ENCODE measurements around the gene TMEM187.

Gene TMEM187

GRCh38 chrX:153935326-153935851 is 37.2 kb upstream of the TMEM187 start:
- DNase-seq, result no peak

DNA sequence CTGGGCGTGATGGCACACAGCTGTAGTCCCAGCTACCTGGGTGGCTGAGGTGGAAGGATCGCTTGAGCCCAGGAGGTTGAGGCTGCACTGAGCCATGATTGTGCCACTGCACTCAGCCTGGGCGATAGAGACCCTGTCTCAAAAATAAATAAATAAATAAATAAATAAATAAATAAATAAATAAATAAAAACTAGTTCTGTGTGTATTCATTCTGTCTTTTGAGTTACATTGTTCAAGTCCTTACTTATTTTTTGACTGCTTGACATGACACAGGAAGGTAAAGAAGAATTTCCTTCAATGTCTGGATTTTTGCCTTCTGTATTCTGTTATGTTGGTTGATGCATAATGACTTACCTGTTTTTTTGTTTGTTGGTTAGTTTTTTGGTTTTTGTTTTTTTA is 35.5 kb upstream of the TMEM187 start:
- DNase-seq, result no peak

DNA sequence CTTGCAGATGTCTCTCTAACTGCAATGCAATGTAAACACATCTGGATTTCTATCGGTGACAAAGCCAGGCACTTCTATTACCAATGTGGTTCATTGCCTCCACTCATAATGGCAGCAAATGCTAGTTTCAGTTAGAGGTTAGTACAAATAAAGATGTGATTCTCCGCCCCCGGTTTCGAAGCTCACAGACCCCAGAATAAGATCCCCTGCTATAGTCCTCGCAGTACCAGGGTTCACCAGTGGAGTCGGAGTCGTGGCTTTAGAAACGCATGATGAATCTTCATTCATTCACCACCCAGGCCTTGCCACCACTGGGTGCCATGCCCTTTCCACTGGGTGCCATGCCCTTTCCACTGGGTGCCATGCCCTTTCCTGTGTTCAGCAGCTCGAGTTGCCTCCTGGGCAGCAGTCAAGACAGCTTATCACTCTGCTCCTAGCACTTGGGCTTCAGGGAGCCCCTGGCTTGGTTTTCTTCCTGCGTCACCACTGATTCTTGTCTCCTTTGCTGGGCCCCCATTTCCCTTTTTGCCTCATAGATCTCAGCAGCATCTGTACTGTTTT is 34.2 kb upstream of the TMEM187 start:
- no peak for DNase-seq

- DNase-seq, result no peak
These were observed 33.0 kb upstream of the TMEM187 start for GRCh38 chrX:153939573-153939972.

- no peak for DNase-seq
These were observed 31.0 kb upstream of the TMEM187 start for GRCh38 chrX:153941336-153942252.

DNA sequence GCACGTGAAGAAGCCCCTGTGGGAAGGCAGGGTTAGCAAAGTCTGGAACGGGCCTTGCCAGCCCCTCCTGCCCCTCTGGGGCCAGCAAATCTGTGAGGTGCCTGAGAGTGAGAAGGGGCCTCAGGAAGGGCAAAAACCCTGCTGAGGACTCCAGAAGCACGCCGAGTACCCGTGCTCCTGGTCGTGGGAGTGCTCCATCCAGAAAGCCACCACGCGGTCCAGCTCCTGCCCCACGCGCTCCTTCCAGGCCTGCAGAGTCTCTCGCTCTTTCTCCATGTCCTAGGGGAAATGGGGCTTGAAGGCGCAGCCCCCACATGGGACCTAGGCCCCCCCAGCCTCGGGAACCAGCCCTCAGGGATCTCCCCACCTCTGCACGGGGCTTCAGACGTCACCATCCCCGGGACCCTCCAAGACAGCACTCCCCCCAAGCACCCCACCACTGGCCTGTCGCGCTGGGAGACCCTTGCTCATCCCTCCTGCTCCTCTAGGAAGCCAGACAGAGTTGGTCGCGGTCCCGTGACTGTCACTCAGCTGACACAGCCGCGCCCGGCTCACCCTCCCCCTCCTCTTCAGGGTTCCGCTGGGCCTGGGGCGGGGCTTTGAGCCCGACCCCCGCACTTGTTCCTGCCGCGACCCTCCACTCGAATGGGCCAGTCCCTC is 28.3 kb upstream of the TMEM187 start, which contains the start of gene RENBP:
TSS of gene RENBP (minus strand) at position 504 of the 660 bp plus-strand sequence. CDS start at position 471, 33 bp downstream.
- DNase-seq, result peak; percentile 38

DNA sequence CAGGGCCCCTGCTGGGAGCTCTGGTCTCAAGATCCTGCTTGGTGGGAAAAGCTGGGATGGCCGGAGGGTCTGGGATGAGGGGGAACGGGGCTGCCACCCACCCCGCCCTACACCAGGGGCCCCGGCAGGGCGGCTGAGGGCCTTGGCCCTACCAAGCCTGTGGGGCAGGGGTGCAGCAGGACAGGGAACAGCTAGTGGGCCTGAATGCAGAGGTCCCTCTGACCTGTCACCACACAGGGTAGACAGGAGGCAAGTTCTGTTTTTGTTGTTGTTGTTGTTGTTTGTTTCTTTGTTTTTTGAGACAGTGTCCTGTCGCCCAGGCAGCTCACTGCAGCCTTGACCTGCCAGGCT is 27.8 kb upstream of the TMEM187 start:
- DNase-seq, result no peak

DNA sequence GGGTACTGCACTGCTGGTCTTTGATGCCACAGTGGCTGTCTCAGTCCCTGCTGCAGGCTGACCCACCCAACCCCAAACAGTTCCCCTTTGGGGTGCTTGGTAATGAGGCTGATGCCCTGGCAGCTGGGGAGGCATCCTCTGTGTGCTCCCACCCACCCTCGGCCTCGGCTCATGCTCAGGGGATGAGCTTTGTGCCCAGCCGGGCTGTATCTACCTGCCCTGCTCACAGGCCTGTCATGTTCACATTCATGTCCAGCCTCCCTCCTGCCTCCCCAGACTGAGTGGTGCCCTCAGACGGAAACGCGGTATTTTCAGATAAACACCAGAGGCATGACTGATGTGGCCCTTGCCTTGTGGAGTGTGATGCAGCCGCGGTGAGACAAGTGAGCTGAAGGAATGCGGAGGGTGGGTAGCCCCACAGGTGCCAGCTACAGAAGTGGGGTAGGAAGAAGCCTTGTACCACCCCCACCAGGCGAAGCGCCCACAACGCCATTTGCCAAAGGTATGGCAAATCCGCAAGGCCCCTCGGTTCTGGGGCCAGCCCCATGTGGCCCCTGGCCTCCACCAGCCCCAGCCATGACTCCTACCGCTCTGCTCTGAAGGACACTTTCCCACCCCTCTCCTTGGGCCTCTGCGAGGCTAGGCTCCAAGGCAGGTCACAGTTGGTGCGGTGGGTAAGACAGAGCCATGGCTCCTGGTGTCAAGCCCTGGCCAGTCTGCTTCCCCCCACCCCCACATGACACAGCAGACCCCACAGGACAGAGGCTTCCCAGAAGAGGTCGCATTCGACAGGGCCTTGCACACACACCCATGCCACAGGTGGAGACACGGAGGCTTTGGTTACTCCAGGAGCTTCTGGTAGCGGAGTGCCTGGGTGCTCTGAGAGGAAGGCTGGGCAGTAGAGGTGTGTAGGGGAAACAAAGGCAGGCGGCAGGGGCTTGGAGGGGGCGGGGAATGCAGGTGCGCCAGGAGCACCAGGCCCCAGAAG is 26.3 kb upstream of the TMEM187 start:
- no peak for DNase-seq

DNA sequence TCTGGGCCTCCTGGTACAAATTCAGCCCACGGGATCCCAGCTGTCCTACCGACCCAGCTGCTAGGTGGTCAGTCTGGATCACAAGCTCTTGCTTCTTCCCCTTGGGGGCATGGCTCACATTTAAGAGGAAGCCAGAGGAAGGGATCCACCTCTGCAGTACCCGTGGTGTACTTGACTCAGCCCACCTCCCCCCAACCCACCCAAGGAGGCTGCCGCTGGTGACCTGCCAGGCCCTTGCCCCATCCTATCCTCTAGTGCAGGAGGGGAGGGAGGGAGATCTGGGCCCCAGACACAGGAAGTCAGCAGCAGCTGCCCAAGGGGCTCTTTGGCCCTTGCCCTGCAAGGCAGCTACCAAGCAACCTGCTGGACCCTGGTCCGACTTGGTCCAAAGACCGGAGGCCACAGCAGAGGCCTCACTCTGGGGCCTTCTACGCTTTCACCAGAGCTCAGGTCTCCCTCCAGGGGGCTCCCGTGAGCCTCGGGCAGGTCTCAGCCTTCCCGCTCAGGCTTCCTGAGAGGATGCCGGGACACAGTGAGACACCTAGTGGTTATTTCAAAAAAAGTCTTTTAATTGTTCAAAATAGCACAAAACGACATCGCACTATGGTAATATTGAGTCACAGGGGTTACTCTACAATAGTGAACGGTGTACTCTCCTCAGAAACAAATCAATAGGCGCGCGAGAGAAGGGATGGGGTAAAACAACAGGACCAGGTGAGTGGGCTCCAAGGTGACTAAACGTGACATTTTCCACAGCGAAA is 25.4 kb upstream of the TMEM187 start:
- peak; percentile 79 for DNase-seq

- no peak for DNase-seq
These were observed 24.5 kb upstream of the TMEM187 start for GRCh38 chrX:153948002-153948466.

- DNase-seq, result no peak
These were observed 23.4 kb upstream of the TMEM187 start for GRCh38 chrX:153948847-153949805.

DNA sequence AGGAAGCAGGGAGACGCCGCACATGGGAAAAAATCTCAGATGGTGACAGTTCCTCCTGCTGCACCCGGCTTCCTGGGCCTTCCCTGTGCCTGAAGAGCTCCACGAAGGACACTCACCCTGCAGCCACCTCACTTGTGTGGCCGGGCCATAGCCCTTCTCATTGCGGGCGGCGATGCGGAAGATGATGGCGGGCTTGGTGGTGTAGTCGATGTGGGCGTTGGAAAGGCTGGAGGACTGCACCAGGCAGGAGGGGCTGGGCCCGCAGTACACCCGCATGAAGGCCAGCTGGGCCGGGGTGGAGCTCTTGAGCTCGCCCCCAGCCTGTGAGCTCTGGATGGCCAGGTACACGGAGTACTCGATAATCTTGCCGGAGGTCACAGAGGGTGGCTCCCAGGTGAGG is 22.4 kb upstream of the TMEM187 start:
- no peak for DNase-seq

- DNase-seq, result no peak
These were observed 20.7 kb upstream of the TMEM187 start for GRCh38 chrX:153951683-153952372.

GRCh38 chrX:153952373-153953026 is 20.1 kb upstream of the TMEM187 start:
- no peak for DNase-seq

DNA sequence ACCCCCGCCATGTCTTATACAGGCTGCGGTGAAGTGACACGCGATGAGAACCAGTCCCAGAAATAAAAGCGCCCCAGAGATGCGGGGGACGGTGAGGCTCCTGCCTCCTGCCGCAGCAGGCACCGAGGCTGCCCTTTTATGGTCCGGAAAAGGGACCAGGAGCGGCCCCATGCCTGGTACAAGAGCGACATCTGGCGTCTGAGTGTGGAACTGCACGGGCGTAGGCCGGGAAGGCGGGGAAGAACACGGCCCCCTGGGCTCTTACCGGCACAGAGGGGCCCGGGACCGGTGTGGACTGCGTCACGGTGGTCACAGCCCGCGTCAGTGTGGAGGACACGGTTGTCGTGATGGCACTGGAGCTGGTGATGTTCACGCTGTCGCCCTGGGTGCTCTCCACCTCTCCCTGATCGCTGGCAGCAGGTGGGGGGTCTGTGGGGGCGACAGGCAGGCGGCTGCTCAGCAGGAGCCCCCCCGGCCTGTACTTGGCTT is 19.2 kb upstream of the TMEM187 start:
- DNase-seq, result peak; percentile 79

- no peak for DNase-seq
These were observed 18.5 kb upstream of the TMEM187 start for GRCh38 chrX:153953892-153954557.

GRCh38 chrX:153954558-153955227 is 17.9 kb upstream of the TMEM187 start:
- no peak for DNase-seq

Data from activated naive CD4-positive, alpha-beta T cell treated with Interleukin-2 at 50 U/mL for 16 hours (primary cell).